ENCODE results near the gene ARHGAP23.

- TF ChIP-seq CTCF (IDR thresholded peaks at IDR 0.05) (peak; percentile 57 to 89 (median 82)), POLR2A (IDR thresholded peaks at IDR 0.05) (no peak)
These were observed 15.9 kb downstream of the ARHGAP23 start for GRCh38 chr17:38444151-38444550.

All from thyroid gland (tissue), 4 donors.